Right forelimb (tissue), 1 donor: ENCODE results near the gene VPS36.
"Not testable (repeated sequence)": the region's sequence is repeated elsewhere in the genome, so short reads cannot be mapped to it uniquely, and the experiment has no call there.

Experiments
- DNase-seq: peaks from one replicate; pipeline ENCODE4 v3.0.0-alpha.2; 2018

The VPS36 gene

GRCh38 chr13:52450012-52450792 is at the start of gene VPS36:
VPS36 (minus strand) TSS chr13:52450634; CDS start chr13:52450594, 40 bp downstream.
- peak; percentile 99 for DNase-seq

- DNase-seq, result not testable (repeated sequence)
Measured at GRCh38 chr13:52497979-52498378, 47.5 kb upstream of the VPS36 start.

- not testable (repeated sequence) for DNase-seq
Measured at GRCh38 chr13:52494241-52494640, 43.8 kb upstream of the VPS36 start.

GRCh38 chr13:52491015-52491414 is 40.6 kb upstream of the VPS36 start:
- not testable (repeated sequence) for DNase-seq

- DNase-seq, result not testable (repeated sequence)
Measured at GRCh38 chr13:52488763-52489162, 38.3 kb upstream of the VPS36 start.

- not testable (repeated sequence) for DNase-seq
Measured at GRCh38 chr13:52487078-52487477, 36.6 kb upstream of the VPS36 start.

GRCh38 chr13:52480677-52481428 is 30.4 kb upstream of the VPS36 start:
- DNase-seq, result not testable (repeated sequence)

- DNase-seq, result not testable (repeated sequence)
Measured at GRCh38 chr13:52468487-52468886, 18.1 kb upstream of the VPS36 start.

GRCh38 chr13:52463526-52463925 is 13.1 kb upstream of the VPS36 start:
- DNase-seq, result no peak

GRCh38 chr13:52461265-52461664 is 10.8 kb upstream of the VPS36 start:
- no peak for DNase-seq

GRCh38 chr13:52459668-52460067 is 9.2 kb upstream of the VPS36 start:
- DNase-seq, result no peak

- peak; percentile 86 for DNase-seq
Measured at GRCh38 chr13:52455677-52456041, 5.2 kb upstream of the VPS36 start.

- peak; percentile 93 for DNase-seq
Measured at GRCh38 chr13:52454820-52455676, 4.6 kb upstream of the VPS36 start, which contains the start of gene CKAP2. CKAP2 (plus strand) TSS chr13:52455478; CDS start chr13:52455557, 79 bp downstream.

- no peak for DNase-seq
Measured at GRCh38 chr13:52454459-52454819, 4.0 kb upstream of the VPS36 start.

- no peak for DNase-seq
Measured at GRCh38 chr13:52452470-52452869, 2.0 kb upstream of the VPS36 start.

- no peak for DNase-seq
Measured at GRCh38 chr13:52451135-52451804, 836 bp upstream of the VPS36 start.

GRCh38 chr13:52450793-52451116 is 321 bp upstream of the VPS36 start:
- DNase-seq, result no peak

GRCh38 chr13:52449331-52450011 is 963 bp downstream of the VPS36 start:
- no peak for DNase-seq

- DNase-seq, result no peak
Measured at GRCh38 chr13:52447815-52448552, 2.5 kb downstream of the VPS36 start.

GRCh38 chr13:52447354-52447753 is 3.1 kb downstream of the VPS36 start:
- no peak for DNase-seq

- DNase-seq, result no peak
Measured at GRCh38 chr13:52446265-52446664, 4.2 kb downstream of the VPS36 start.
